H1 (cell line): ENCODE data around the gene WNK3. TPM values are rescaled to one million over a fixed set of nuclear protein-coding genes. Genes with fewer than 3 reads are reported as not detected.

ENCODE experiments used
- BACH1 ChIP-seq: IDR thresholded peaks from 2 replicates; pipeline ENCODE4 v1.6.1; 2012; ENCODE audit warnings: low read length, improper control_type of control experiment
- HDAC2 ChIP-seq, 2 experiments: fragments of 300-600 bp in 1 of 2; sonication (generic) in 1 of 2; IDR thresholded peaks; 2 replicates each; pipeline ENCODE4 v1.6.1; 2011 to 2012; ENCODE audit warnings: low read depth in 2 of 2, low read length in 2 of 2, mild to moderate bottlenecking in 2 of 2, moderate library complexity in 2 of 2, borderline replicate concordance in 1 of 2, inconsistent platforms in 1 of 2
- HDAC6 ChIP-seq: IDR thresholded peaks from one replicate; pipeline ENCODE4 v1.7.1; 2012; ENCODE audit warnings: low read depth, mild to moderate bottlenecking, inconsistent platforms, low read length, moderate library complexity
- JUN ChIP-seq: IDR thresholded peaks from 2 replicates; pipeline ENCODE4 v1.6.1; 2011; ENCODE audit warnings: low read depth, mild to moderate bottlenecking, improper control_type of control experiment, low read length
- JUND ChIP-seq: IDR thresholded peaks from 2 replicates; pipeline ENCODE4 v1.6.1; 2011; ENCODE audit warnings: mild to moderate bottlenecking, improper control_type of control experiment, low read length
- USF2 ChIP-seq: IDR thresholded peaks from 2 replicates; pipeline ENCODE4 v1.6.1; 2011; ENCODE audit warnings: low read length, improper control_type of control experiment
- polyA plus RNA-seq, 7 experiments: library from polyadenylated mRNA; depleted of rRNA in 3 of 7; stranded (reverse) in 5 of 7; unstranded in 2 of 7; fragments of >200 nt in 5 of 7; fragments of 200-250 nt in 2 of 7; gene quantifications; 1 replicate in 5 of 7; 2 replicates in 1 of 7; 4 replicates in 1 of 7; pipeline versions ENCODE4 v1.2.1 to v1.2.3, GENCODE V29; 2011 to 2013; ENCODE audit warnings: missing spikeins in 2 of 7, mixed read lengths in 2 of 7
- total RNA-seq: library from RNA; stranded (reverse); fragmentation: NEBNext Ultra II Directional; extraction: Animal tissue kit (Norgen Biotek cat#: 25700); gene quantifications from 2 replicates; pipeline ENCODE4 v1.2.1, GENCODE V29; 2021
- TF ChIP-seq, protein P1 (sequence below): fragments of 300-600 bp; sonication (generic); IDR thresholded peaks from 2 replicates; pipeline ENCODE4 v1.7.1; 2012; ENCODE audit warnings: low read length, moderate library complexity, mild to moderate bottlenecking, inconsistent platforms; ENCODE audit not compliant: insufficient replicate concordance

Gene WNK3
- total and polyA plus RNA-seq, 2 of the 8 experiments (the other 6 are each of a cell fraction or from before 2014, with no cell fraction given): 5.5 to 37.5 TPM

DNA sequence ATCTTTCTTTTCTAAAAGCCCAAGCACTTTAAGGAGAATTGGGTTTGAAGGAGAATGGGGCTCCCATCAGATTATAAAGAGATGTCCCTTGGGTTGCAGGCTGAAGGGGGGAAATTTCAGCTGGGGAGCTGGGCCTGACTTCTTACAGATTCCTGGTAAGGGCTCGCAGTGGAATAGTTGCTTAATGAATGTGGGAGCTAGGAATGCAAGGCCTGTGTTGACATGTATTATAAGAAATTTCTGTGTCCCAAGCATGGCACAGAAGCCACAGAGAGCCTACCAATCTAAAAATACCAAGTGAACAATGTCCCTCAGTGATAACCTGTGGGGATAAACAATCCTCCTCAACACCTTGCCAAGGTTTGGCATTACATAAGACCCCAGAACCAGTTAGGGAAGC lies 39.3 kb upstream of the WNK3 start (continued):
- TF ChIP-seq, protein P1, sequence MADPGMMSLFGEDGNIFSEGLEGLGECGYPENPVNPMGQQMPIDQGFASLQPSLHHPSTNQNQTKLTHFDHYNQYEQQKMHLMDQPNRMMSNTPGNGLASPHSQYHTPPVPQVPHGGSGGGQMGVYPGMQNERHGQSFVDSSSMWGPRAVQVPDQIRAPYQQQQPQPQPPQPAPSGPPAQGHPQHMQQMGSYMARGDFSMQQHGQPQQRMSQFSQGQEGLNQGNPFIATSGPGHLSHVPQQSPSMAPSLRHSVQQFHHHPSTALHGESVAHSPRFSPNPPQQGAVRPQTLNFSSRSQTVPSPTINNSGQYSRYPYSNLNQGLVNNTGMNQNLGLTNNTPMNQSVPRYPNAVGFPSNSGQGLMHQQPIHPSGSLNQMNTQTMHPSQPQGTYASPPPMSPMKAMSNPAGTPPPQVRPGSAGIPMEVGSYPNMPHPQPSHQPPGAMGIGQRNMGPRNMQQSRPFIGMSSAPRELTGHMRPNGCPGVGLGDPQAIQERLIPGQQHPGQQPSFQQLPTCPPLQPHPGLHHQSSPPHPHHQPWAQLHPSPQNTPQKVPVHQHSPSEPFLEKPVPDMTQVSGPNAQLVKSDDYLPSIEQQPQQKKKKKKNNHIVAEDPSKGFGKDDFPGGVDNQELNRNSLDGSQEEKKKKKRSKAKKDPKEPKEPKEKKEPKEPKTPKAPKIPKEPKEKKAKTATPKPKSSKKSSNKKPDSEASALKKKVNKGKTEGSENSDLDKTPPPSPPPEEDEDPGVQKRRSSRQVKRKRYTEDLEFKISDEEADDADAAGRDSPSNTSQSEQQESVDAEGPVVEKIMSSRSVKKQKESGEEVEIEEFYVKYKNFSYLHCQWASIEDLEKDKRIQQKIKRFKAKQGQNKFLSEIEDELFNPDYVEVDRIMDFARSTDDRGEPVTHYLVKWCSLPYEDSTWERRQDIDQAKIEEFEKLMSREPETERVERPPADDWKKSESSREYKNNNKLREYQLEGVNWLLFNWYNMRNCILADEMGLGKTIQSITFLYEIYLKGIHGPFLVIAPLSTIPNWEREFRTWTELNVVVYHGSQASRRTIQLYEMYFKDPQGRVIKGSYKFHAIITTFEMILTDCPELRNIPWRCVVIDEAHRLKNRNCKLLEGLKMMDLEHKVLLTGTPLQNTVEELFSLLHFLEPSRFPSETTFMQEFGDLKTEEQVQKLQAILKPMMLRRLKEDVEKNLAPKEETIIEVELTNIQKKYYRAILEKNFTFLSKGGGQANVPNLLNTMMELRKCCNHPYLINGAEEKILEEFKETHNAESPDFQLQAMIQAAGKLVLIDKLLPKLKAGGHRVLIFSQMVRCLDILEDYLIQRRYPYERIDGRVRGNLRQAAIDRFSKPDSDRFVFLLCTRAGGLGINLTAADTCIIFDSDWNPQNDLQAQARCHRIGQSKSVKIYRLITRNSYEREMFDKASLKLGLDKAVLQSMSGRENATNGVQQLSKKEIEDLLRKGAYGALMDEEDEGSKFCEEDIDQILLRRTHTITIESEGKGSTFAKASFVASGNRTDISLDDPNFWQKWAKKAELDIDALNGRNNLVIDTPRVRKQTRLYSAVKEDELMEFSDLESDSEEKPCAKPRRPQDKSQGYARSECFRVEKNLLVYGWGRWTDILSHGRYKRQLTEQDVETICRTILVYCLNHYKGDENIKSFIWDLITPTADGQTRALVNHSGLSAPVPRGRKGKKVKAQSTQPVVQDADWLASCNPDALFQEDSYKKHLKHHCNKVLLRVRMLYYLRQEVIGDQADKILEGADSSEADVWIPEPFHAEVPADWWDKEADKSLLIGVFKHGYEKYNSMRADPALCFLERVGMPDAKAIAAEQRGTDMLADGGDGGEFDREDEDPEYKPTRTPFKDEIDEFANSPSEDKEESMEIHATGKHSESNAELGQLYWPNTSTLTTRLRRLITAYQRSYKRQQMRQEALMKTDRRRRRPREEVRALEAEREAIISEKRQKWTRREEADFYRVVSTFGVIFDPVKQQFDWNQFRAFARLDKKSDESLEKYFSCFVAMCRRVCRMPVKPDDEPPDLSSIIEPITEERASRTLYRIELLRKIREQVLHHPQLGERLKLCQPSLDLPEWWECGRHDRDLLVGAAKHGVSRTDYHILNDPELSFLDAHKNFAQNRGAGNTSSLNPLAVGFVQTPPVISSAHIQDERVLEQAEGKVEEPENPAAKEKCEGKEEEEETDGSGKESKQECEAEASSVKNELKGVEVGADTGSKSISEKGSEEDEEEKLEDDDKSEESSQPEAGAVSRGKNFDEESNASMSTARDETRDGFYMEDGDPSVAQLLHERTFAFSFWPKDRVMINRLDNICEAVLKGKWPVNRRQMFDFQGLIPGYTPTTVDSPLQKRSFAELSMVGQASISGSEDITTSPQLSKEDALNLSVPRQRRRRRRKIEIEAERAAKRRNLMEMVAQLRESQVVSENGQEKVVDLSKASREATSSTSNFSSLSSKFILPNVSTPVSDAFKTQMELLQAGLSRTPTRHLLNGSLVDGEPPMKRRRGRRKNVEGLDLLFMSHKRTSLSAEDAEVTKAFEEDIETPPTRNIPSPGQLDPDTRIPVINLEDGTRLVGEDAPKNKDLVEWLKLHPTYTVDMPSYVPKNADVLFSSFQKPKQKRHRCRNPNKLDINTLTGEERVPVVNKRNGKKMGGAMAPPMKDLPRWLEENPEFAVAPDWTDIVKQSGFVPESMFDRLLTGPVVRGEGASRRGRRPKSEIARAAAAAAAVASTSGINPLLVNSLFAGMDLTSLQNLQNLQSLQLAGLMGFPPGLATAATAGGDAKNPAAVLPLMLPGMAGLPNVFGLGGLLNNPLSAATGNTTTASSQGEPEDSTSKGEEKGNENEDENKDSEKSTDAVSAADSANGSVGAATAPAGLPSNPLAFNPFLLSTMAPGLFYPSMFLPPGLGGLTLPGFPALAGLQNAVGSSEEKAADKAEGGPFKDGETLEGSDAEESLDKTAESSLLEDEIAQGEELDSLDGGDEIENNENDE: no peak
- TF ChIP-seq USF2 (no peak), HDAC2 (IDR thresholded peaks at IDR 0.05; ENCODE audit: borderline replicate concordance in 1 of 2, low read depth in 2 of 2, low read length in 2 of 2) (no peak), JUND (no peak), HDAC6 (no peak), BACH1 (no peak), JUN (no peak)
- TF ChIP-seq, all 59 proteins: peak for 0
